HG03520 (cell line): ENCODE measurements around the gene CTNND2.

Experiments
- ATAC-seq: cut with Tn5 transposase; IDR thresholded peaks from one replicate; pipeline ENCODE4 v1.9.1; 2021; ENCODE audit warnings: mild to moderate bottlenecking, moderate library complexity; ENCODE audit not compliant: unreplicated experiment

Gene CTNND2

DNA sequence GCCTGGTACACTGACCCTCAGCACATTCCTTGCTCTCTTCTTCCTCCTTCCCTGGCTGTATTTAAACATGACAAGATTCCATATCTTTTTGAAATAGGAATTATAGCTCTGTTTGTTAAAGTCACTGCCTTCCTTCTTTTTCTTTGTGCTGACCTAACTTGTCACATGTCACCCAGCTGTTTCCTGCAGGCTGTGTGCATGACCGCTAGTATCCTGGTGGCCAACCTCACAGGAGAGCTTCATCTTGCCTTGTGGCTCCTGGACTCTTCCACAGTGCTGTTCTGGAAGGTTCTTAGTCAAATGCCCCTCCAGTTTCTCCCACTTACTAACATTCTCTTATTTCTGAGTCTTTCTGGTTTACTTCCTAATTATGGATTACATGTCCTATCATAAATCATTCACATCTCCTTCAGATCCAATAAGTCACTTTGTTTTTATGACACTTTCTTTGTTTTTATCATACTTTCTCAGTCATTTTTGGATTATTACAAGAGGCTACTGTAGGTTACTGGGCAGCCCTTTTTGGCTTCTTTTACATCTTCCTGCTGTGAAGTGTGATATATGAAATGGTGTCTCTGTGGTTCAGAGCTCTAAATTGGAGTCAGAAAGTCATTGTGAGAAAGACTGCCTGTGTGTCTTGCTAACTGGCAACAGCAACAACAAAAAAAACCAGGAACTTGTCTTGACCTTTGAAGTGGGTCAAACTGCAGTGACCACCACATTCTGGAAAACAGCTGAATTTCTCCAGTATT, 679.6 kb downstream of the CTNND2 start:
- ATAC-seq = no peak

GRCh38 chr5:11222169-11222568, 682.1 kb downstream of the CTNND2 start:
- ATAC-seq = no peak

- ATAC-seq = no peak
Observed at GRCh38 chr5:11214864-11215644, 689.2 kb downstream of the CTNND2 start.

DNA sequence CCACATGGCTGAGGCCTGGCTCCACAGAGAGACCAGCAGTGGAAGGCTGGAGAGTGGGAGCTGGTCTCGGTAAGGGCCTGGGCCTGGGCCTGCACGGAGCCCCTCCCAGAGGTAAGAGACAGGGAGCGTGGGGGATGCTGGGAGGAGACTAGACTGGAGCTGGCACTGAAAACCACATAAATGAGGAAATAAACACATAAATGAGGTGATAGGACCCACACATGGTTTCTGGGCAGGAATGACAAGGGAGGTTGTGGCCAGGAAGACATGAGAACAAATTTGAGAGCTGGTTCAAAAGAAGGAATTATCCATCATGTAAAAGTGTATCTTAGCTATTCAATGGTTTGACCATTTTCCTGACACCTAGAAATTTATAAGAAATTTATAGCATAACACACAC, 691.5 kb downstream of the CTNND2 start:
- ATAC-seq = no peak

- no peak for ATAC-seq
Observed at GRCh38 chr5:11197726-11198125, 706.5 kb downstream of the CTNND2 start.

DNA sequence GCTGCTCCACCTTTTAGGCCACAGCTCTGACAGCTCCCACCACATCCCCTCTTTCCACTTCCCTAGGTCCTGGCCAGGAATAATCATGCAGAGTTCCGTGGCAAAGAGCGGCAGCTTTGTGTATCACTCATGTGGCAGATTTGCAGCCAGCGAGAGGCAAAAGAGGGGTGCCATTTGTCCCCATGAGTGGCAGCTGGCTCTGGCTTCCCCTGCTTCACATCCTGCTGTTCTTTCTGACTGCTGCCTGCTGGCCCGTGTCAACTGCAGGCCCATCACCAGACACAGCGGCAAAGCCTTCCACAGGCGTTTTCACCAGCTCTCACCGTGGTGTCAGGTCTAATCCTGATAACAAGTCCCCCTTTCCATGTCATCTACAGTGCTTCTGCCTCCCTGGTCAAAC, 712.6 kb downstream of the CTNND2 start:
- ATAC-seq = no peak

GRCh38 chr5:11182441-11183080, 721.7 kb downstream of the CTNND2 start:
- peak; percentile 69 for ATAC-seq

GRCh38 chr5:11181940-11182339, 722.3 kb downstream of the CTNND2 start:
- no peak for ATAC-seq

DNA sequence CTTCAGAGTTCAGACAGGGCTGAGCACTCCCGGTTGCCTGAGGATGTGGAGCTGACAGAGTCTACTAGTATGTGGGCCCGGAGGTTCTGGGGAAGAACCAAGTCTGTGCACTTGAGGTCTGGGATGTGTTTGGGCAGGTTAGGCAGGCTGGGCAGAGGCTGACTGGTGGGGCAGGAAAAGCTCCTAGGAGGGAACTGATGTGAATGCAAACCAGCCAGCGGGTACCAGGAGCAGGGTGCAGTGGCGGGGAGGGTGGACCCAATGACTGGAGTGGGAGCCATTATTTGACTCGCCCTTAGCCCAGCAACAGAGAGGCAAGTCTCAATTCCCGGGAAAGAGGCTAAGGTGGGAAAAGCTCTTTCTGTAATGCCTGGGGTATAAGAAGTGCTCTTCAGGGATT, 723.4 kb downstream of the CTNND2 start:
- ATAC-seq = no peak

GRCh38 chr5:11177999-11178711, 726.1 kb downstream of the CTNND2 start:
- ATAC-seq = no peak

- no peak for ATAC-seq
Observed at GRCh38 chr5:11174591-11174990, 729.7 kb downstream of the CTNND2 start.

DNA sequence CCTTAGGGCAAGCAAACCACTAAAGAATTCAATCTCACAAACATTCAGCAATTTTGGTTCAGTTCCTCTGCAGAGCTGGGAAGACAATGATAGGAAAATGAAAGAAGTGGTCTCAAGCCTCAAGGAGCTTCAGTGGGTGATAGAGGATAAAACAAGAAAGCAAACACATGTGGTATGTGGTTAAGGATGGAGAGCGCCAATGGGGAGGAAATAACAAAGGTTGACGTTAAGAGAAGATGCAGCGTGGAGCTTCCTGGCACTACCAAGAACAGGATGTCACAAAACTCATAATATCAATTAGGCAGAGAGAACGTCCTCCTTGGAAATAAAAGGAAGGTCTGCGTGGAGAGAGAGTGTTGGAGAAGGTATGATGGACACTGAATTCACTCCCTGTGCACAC, 731.8 kb downstream of the CTNND2 start:
- no peak for ATAC-seq

DNA sequence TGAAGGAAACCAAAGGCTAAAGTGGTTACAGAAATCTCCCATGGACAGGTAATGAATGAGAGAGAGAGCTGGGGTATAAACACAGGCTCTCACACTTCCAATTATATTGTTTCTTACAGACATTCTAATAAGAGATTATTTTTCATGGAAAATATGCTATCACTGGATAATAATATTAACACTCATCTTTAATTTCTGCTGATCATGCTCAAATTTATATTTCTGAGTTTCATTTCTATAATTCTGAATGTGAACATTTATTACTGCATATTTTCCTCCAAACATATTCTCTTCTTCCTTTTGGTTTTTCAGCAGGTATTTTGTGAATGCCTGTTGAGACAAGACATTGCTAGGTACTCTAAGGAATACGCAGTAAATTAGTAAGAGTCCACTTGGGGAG, 733.0 kb downstream of the CTNND2 start:
- ATAC-seq = no peak

DNA sequence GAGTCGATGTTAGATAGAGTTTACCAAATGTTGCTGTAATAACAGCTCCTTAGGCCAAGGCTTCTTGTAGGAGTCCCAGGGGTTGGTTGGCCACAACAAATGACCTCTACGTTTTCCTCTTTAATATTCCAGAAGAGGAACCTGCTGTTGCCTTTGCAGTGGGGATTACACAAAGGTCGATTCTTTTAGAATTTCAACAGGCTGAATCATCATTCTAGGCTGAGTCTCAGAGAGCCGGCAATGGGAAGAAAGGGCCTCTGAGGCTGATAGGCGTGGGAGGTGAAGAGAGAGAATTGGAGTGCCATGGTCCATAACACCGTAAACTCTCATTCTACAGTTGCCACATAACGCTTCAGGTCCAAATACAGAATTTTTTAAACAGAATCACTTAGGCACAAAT, 737.3 kb downstream of the CTNND2 start:
- no peak for ATAC-seq

DNA sequence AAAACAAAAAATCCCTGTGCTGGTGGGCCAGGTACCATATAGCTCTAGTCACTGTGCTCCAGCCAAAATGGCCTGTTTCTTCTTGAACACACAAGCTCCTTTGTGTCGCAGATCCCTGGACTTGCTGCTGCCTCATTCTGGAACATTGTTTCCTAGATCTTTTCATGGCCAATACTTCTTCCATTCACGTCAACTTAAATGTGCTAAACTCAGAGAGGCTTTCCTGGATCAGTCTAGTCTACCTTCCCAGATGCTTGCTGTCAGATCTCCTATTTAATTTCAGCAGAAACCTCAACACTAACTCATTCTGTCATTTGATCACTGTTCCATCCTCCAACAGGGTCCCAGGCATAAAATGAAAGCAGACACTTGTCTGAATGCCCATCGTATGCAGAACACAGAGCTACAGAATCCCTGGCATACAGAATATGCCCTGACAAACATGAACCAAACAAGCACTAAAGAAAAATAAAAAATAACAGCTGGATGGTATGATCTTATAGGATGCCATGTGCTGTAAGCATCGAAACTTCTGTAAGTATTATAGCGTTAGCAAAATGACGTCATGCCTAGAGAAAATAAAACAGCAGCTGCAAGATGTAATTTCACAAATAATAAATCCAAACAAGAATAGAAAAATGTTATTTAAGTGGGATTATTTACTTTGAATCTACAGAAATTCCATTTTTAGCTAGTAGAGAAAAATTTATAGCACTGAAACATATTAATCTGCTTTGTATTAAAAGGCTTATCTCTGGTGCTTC, 739.5 kb downstream of the CTNND2 start:
- ATAC-seq = no peak

- ATAC-seq = no peak
Observed at GRCh38 chr5:11157132-11157531, 747.1 kb downstream of the CTNND2 start.

DNA sequence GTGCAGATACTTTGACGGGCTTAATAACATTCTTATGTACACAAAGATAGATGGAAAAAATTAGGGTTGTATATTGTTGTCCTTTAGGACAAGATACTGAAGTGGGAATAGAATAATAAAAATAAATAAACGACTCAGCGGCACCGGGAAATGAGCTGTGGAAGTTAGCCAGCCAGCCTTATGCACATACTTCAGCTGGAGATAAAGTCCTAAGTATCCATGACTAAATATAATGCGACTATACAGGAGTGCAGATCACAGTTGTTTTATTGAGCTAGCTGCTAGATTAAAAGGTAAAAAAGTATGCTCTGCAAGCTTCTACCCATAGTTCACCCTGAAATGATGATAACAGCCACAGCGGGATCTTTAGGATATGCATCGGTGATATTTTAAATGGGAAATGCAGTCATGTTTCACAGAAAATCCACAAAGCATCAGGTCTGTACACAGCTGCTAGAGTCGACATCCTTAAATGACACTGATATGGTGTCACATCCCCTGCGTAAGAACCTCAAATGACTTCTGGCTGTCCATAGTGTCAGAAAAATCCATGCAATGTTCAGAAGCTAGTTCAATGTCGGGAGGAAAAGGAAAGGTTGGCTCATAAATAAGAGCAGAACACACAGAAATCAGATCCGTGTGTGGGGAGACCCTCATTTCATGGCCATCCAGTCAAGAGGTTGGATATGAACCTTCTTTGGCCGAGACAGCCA, 750.4 kb downstream of the CTNND2 start:
- ATAC-seq = no peak

DNA sequence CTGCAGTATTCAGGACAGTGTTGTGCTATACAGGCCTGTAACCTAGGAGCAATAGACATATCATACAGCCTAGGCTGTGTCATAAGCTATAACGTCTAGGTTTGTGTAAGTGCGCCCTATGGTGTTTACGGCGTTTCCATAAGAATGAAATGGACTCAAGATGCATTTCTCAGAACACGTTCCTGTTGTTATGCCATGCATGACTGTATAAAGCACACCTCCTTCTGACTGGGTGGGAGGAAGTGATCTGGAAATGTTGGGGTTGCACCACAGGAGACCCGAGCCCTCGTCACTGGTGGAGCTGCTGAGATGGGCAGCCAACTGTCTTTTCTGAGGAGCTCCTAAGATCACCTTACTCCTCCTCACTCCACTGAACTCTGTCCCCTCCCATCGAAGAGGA, 751.9 kb downstream of the CTNND2 start:
- no peak for ATAC-seq

DNA sequence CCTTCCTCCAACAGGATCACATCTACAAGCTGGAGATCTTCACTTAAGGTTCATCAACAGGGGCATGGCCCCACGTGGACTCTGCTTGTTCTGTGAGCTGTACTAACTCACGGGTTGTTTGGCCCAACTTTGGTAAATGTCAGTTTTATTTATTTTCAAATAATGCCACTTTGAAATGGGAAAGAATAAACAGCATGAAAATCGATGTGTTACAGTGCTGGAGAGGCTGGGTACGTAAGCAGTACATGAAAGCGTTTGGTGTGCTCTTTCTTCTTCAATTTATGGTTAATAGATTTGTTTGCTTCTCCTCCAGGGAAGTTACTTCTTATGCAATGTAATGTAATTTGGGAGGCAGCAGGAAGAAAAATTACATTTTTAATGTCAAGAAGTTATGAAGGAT, 753.3 kb downstream of the CTNND2 start:
- ATAC-seq = no peak
